ENCODE results near the gene HDDC3. TPM values are rescaled to one million over a fixed set of nuclear protein-coding genes. Genes with fewer than 3 reads are reported as not detected.
A peak's percentile ranks its signal among the peaks of the same experiment; 100 is the strongest.

Gene HDDC3
- total RNA-seq, 1 experiment from 2014 or later: 13.3 TPM

DNA sequence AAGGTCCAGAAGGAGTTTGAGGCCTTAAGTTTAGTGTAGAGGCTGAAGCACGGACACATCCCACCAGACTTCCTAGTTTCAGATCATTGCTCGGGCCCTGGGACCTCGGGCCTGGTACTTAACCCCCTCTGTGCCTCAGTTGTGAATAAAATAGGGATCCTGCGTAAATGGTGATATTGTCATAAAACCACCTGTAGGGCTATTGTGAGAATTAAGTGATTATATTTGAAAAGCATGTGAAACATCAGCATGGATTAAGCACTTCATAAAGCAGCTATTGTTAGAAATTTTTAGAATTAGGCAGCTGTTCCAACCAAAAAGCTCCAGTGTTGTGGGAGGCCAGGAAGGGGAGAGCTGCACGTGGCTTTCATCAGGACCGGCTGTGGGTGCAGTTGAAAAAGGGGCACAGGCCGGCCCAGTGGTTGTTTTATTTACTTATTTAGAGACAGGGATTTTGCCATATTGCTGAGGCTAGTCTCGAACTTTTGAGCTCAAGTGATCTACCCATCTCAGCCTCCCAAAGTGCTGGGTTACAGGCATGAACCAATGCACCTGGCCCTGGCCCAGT lies 26.8 kb upstream of the HDDC3 start:
- no peaks in the 10 kb centered on the region for H3K27me3 ChIP-seq (ENCODE audit: insufficient read depth, low read length)
- H2BK120ac ChIP-seq (ENCODE audit: low read depth, low read length, poor library complexity, severe bottlenecking): no peak overlapping the region
- H3K27ac Mint-ChIP-seq: peak overlapping the region in 1 of 3 experiments; percentile 22; a peak in 1 of 7 replicates
- H3K27me3 Mint-ChIP-seq (ENCODE audit: low read depth): no peaks in the 10 kb centered on the region
- no peak overlapping the region for H2AK5ac ChIP-seq (ENCODE audit: insufficient read length, low read length)
- peaks cover 15% of the 10 kb centered on the region for H3K23me2 ChIP-seq (ENCODE audit: insufficient read length, low read depth, low read length, poor library complexity, severe bottlenecking)
- DNase-seq: no peak
- WGBS (ENCODE audit: extremely low coverage, insufficient read length, low lambda C conversion rate): no CpG with 5 or more reads among the region's 8 CpGs
- peaks cover 15 to 16% of the 10 kb centered on the region in 2 experiments for H3K4me1 Mint-ChIP-seq
- H3K27ac ChIP-seq (ENCODE audit: insufficient read length, low read depth, low read length): no peak overlapping the region
- peaks cover 8 to 49% (median 41%) of the 10 kb centered on the region in 3 experiments for H3K36me3 Mint-ChIP-seq (ENCODE audit: insufficient read depth in 1 of 3, low read depth in 3 of 3)
- no peak overlapping the region for H3T11ph ChIP-seq (ENCODE audit: low read length)
- no peaks in the 10 kb centered on the region for H3K9me3 ChIP-seq (ENCODE audit: control insufficient read depth, low read depth, low read length)
- no peak overlapping the region for H4K5ac ChIP-seq (ENCODE audit: insufficient read length, low read depth, low read length)
- no peak overlapping the region for H3K14ac ChIP-seq (ENCODE audit: insufficient read depth, low read length)
- H2BK5ac ChIP-seq (ENCODE audit: insufficient read length, low read length): no peak overlapping the region
- peaks cover 7% of the 10 kb centered on the region; the same call in 1 of the 2 replicates for H3K4me1 ChIP-seq (ENCODE audit: insufficient read depth, low read length)
- H3K9ac ChIP-seq (ENCODE audit: extremely low read depth, insufficient read length, low read length): no peak overlapping the region
- no peak overlapping the region for H2BK15ac ChIP-seq (ENCODE audit: low read depth, low read length)
- no peaks in the 10 kb centered on the region for H3K9me3 Mint-ChIP-seq
- H2BK20ac ChIP-seq (ENCODE audit: low read depth, low read length, poor library complexity, severe bottlenecking): no peak overlapping the region
- no peaks in the 10 kb centered on the region for H3K79me1 ChIP-seq (ENCODE audit: insufficient read depth, low read depth, low read length, poor library complexity, severe bottlenecking)
- H2AFZ ChIP-seq (ENCODE audit: low read length): no peak overlapping the region
- no peaks in the 10 kb centered on the region for H3K79me2 ChIP-seq (ENCODE audit: insufficient read depth, low read length)
- no peak overlapping the region for H4K8ac ChIP-seq (replicated peaks; ENCODE audit: insufficient read length, low read depth, low read length)
- H4K91ac ChIP-seq (ENCODE audit: insufficient read length, low read depth, low read length): no peak overlapping the region
- H3K4me3 Mint-ChIP-seq: no peak overlapping the region
- H3K4me2 ChIP-seq (ENCODE audit: insufficient read depth, insufficient read length, low read length): no peak overlapping the region
- H2BK12ac ChIP-seq (ENCODE audit: insufficient read length, low read depth, low read length): no peak overlapping the region
- H4K20me1 ChIP-seq (ENCODE audit: control insufficient read depth, insufficient read depth, insufficient read length): no peaks in the 10 kb centered on the region
- H3K56ac ChIP-seq (ENCODE audit: insufficient read length, low read depth, low read length): no peak overlapping the region
- H3K18ac ChIP-seq (ENCODE audit: insufficient read length, low read depth, low read length): no peak overlapping the region
- H3K4ac ChIP-seq (ENCODE audit: low read depth, low read length): no peak overlapping the region
- TF ChIP-seq, protein P1, sequence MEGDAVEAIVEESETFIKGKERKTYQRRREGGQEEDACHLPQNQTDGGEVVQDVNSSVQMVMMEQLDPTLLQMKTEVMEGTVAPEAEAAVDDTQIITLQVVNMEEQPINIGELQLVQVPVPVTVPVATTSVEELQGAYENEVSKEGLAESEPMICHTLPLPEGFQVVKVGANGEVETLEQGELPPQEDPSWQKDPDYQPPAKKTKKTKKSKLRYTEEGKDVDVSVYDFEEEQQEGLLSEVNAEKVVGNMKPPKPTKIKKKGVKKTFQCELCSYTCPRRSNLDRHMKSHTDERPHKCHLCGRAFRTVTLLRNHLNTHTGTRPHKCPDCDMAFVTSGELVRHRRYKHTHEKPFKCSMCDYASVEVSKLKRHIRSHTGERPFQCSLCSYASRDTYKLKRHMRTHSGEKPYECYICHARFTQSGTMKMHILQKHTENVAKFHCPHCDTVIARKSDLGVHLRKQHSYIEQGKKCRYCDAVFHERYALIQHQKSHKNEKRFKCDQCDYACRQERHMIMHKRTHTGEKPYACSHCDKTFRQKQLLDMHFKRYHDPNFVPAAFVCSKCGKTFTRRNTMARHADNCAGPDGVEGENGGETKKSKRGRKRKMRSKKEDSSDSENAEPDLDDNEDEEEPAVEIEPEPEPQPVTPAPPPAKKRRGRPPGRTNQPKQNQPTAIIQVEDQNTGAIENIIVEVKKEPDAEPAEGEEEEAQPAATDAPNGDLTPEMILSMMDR (conservative IDR thresholded peaks at IDR 0.05): no peak
- H3K23ac ChIP-seq (ENCODE audit: insufficient read length, low read depth, low read length): no peak overlapping the region
